HS-27A (cell line): ENCODE data around the gene IQUB.
"Not testable (repeated sequence)": the region's sequence is repeated elsewhere in the genome, so short reads cannot be mapped to it uniquely, and the experiment has no call there.

Source experiments
- DNase-seq: peaks from one replicate; pipeline ENCODE4 v3.0.0-alpha.2; 2012; ENCODE audit warnings: low read depth, missing footprints

Gene IQUB

DNA sequence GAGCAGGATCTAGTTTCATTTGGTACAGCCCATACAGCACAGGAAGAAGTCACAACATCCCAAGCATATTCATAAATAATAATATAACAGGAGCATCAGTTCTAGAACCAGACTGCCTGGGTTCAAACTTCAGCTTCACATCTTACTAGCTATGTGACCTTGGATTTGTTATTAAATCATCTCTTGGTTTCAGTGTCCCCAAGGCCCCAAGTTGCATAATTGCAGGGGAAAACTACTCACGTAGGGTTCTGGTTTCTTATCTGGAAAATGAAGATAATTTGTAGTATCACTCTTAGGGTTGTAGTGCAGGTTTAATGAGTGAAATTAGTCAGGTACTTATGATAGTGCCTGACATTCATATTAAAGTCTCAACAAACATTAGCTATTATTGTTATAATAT, 5.5 kb upstream of the IQUB start:
- DNase-seq = no peak

- no peak for DNase-seq
Observed at GRCh38 chr7:123538897-123539296, 4.5 kb upstream of the IQUB start.

GRCh38 chr7:123538189-123538714, 3.9 kb upstream of the IQUB start:
- DNase-seq = no peak

GRCh38 chr7:123537026-123537642, 2.7 kb upstream of the IQUB start:
- no peak for DNase-seq

DNA sequence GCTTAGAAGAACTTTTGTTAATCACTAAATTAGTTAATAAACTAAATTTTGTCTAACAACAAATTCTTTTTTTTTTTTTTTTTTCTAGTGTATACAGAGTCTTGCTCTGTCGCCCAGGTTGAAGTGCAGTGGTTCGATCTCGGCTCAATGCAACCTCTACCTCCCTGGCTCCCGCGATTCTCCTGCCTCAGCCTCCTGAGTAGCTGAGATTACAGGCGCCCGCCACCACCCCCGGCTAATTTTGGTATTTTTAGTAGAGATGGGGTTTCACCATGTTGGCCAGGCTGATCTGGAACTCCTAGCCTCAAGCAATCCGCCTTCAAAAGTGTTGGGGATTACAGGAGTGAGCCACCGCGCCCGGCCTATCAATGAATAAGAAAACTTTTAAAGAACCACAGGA, 1.1 kb upstream of the IQUB start:
- no peak for DNase-seq

- DNase-seq = no peak
Observed at GRCh38 chr7:123533929-123534382, 439 bp downstream of the IQUB start.

GRCh38 chr7:123533553-123533917, 860 bp downstream of the IQUB start:
- no peak for DNase-seq

GRCh38 chr7:123532788-123533552, 1.4 kb downstream of the IQUB start:
- not testable (repeated sequence) for DNase-seq

GRCh38 chr7:123532343-123532742, 2.1 kb downstream of the IQUB start:
- not testable (repeated sequence) for DNase-seq

DNA sequence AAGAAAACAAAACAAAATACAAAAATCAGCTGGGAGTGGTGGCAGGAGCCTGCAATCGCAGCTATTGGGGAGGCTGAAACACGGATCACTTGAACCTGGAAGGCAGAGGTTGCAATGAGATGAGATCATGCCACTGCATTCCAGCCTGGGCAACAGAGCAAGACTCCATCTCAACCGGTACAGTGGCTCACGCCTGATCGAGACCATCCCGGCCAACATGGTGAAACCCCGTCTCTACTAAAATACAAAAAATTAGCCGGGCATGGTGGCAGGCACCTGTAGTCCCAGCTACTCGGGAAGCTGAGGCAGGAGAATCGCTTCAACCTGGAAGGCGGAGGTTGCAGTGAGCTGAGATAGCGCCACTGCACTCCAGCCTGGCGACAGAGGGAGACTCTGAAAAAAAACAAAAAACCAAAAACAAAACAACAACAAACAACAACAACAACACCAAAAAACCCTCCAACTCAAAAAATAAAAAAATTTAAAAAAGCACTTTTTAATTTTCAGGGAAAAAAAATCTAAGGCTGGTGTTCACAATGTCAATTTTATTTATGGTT, 4.3 kb downstream of the IQUB start:
- DNase-seq = not testable (repeated sequence)

DNA sequence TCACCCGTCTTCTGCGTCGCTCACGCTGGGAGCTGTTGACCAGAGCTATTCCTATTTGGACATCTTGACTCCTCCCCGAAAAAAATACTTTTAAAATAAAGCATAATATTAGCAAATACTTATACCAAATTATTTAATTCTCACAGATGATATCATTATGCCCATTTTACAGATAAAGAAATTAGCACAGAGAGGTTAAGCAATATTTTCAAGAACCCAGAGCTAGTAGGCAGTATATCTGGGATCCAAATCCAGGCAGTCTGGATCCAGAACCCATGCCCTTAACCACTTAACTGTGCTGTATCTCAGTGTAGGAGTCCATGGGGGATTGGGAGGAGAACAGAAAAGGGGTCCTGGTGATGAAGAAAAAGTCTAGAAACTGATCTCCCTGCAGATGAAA, 6.1 kb downstream of the IQUB start:
- no peak for DNase-seq

DNA sequence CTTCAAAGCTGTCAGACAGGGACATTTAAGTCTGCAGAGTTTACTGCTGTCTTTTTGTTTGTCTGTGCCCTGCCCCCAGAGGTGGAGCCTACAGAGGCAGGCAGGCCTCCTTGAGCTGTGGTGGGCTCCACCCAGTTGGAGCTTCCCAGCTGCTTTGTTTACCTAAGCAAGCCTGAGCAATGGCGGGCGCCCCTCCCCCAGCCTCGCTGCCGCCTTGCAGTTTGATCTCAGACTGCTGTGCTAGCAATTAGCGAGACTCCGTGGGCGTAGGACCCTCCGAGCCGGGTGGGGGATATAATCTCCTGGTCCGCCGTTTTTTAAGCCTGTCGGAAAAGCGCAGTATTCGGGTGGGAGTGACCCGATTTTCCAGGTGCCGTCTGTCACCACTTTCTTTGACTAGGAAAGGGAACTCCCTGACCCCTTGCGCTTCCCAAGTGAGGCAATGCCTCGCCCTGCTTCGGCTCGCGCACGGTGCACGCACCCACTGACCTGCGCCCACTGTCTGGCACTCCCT, 6.6 kb downstream of the IQUB start:
- not testable (repeated sequence) for DNase-seq

DNA sequence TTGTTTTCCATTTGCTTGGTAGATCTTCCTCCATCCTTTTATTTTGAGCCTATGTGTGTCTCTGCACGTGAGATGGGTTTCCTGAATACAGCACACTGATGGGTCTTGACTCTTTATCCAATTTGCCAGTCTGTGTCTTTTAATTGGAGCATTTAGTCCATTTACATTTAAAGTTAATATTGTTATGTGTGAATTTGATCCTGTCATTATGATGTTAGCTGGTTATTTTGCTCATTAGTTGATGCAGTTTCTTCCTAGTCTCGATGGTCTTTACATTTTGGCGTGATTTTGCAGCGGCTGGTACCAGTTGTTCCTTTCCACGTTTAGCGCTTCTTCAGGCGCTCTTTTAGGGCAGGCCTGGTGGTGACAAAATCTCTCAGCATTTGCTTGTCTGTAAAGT, 7.9 kb downstream of the IQUB start:
- DNase-seq = not testable (repeated sequence)

GRCh38 chr7:123522066-123522465, 12.3 kb downstream of the IQUB start:
- DNase-seq = no peak

GRCh38 chr7:123505221-123505620, 29.2 kb downstream of the IQUB start:
- no peak for DNase-seq

DNA sequence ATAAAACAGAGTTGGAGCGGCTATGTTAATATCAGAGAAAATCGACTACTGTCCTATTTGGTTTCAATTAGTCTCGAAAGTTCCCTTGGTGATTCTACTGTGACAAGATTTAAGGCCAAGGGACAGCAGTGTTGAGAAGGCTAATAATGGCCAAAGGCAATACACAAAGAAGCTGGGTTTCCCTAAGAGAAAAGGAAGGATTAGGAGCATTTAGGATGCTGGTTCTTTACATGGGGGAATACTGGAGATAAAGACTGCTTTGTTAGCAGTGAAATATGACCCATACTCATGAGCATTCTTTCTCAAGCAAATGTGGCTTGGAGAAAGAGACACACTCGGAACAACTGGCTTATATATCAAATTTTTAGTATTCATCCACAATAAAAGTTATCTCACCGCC, 32.2 kb downstream of the IQUB start:
- no peak for DNase-seq

- DNase-seq = no peak
Observed at GRCh38 chr7:123500878-123501489, 33.4 kb downstream of the IQUB start.

- no peak for DNase-seq
Observed at GRCh38 chr7:123499211-123499970, 35.0 kb downstream of the IQUB start.

- no peak for DNase-seq
Observed at GRCh38 chr7:123498601-123499000, 35.8 kb downstream of the IQUB start.

GRCh38 chr7:123498031-123498430, 36.4 kb downstream of the IQUB start:
- DNase-seq = no peak

GRCh38 chr7:123494193-123494796, 40.1 kb downstream of the IQUB start:
- DNase-seq = peak; percentile 5
